GM12878 (cell line): ENCODE data around the gene DLX1. TPM values are rescaled to one million over a fixed set of nuclear protein-coding genes. Genes with fewer than 3 reads are reported as not detected.
A peak's percentile ranks its signal among the peaks of the same experiment; 100 is the strongest.

ENCODE experiments used
- CTCF ChIP-seq, 3 experiments: IDR thresholded peaks in 2 of 3; conservative IDR thresholded peaks in 1 of 3; 2 replicates each; pipeline ENCODE4 v1.5.1; 2011; ENCODE audit warnings: low read depth in 3 of 3, low read length in 3 of 3, mild to moderate bottlenecking in 3 of 3, control low read depth in 2 of 3, moderate library complexity in 2 of 3, inconsistent platforms in 1 of 3, mixed read lengths in 1 of 3; ENCODE audit not compliant: control insufficient read depth in 2 of 3, insufficient read depth in 1 of 3; ENCODE audit errors: extremely low read depth in 1 of 3
- EGR1 ChIP-seq, 2 experiments: IDR thresholded peaks; 1 replicate in 1 of 2; 2 replicates in 1 of 2; pipeline ENCODE4 v1.6.1; 2011 to 2012; ENCODE audit warnings: low read depth in 2 of 2, low read length in 2 of 2, borderline replicate concordance in 1 of 2, mild to moderate bottlenecking in 1 of 2, moderate library complexity in 1 of 2
- IRF4 ChIP-seq: IDR thresholded peaks from 2 replicates; pipeline ENCODE4 v1.6.1; 2011; ENCODE audit warnings: low read depth, low read length
- JUND ChIP-seq: IDR thresholded peaks from 2 replicates; pipeline ENCODE4 v1.6.1; 2012; ENCODE audit warnings: low read depth, mild to moderate bottlenecking, low read length, improper control_type of control experiment, moderate library complexity
- RAD21 ChIP-seq: IDR thresholded peaks from 2 replicates; pipeline ENCODE4 v1.6.1; 2011; ENCODE audit warnings: mild to moderate bottlenecking, low read depth, low read length, moderate library complexity; ENCODE audit not compliant: insufficient read depth
- SMARCA5 ChIP-seq: fragments of 450-650 bp; IDR thresholded peaks from 2 replicates; pipeline ENCODE4 v1.6.1; 2017; ENCODE audit warnings: mild to moderate bottlenecking
- SMC3 ChIP-seq: IDR thresholded peaks from 2 replicates; pipeline ENCODE4 v1.6.1; 2011; ENCODE audit warnings: low read length, improper control_type of control experiment, borderline replicate concordance
- SUPT20H ChIP-seq: IDR thresholded peaks from 2 replicates; pipeline ENCODE4 v1.6.1; 2011; ENCODE audit warnings: low read depth, mild to moderate bottlenecking, low read length, moderate library complexity, borderline replicate concordance; ENCODE audit not compliant: control insufficient read depth
- polyA plus RNA-seq, 11 experiments: library from polyadenylated mRNA; depleted of rRNA in 4 of 11; unstranded in 6 of 11; stranded (reverse) in 5 of 11; fragments of >200 nt; fragmentation: Nextera tagmentation in 4 of 11; fragmentation: Illumina TruSeq in 1 of 11; extraction: Ambion mirVana in 4 of 11; extraction: Trizol in 1 of 11; gene quantifications; 1 replicate in 1 of 11; 2 replicates in 10 of 11; pipeline versions ENCODE4 v1.2.1 to v1.2.3, GENCODE V29; 2011 to 2016; ENCODE audit warnings: inconsistent platforms in 2 of 11, missing spikeins in 2 of 11, low read depth in 1 of 11
- total RNA-seq, 4 experiments: library from RNA; depleted of rRNA in 3 of 4; stranded (reverse); fragments of >200 nt in 3 of 4; fragmentation: Illumina TruSeq in 1 of 4; extraction: Trizol in 1 of 4; gene quantifications; 2 replicates each; pipeline versions ENCODE4 v1.2.1 to v1.2.3, GENCODE V29; 2013 to 2021

DLX1 gene
- total and polyA plus RNA-seq, 10 of the 15 experiments (the other 5 are each of a cell fraction or from before 2014, with no cell fraction given): 0.06 TPM; not detected in 9

GRCh38 chr2:172103471-172104272 lies 18.4 kb downstream of the DLX1 start (continued):
- TF ChIP-seq JUND (no peak), SMC3 (peak; percentile 97), SMARCA5 (peak; percentile 47; the same call in 1 of the 2 replicates), SUPT20H (no peak), EGR1 (IDR thresholded peaks at IDR 0.05; ENCODE audit: borderline replicate concordance in 1 of 2, low read depth in 2 of 2, low read length in 2 of 2) (peak in 1 of 2 experiments; percentile 21; a peak in 1 of 3 replicates), IRF4 (0 out of 2 replicates have a peak, but pooled peaks have one; percentile 17), RAD21 (peak; percentile 94), CTCF (IDR thresholded peaks at IDR 0.05 in 2 of 3, conservative IDR thresholded peaks at IDR 0.05 in 1 of 3; ENCODE audit: control insufficient read depth in 2 of 3, extremely low read depth in 1 of 3, insufficient read depth in 1 of 3, low read depth in 3 of 3, low read length in 3 of 3) (peak; percentile 79 to 93 (median 91))
